Measurements from ENCODE around the gene TNFSF12.

TNFSF12 gene

DNA sequence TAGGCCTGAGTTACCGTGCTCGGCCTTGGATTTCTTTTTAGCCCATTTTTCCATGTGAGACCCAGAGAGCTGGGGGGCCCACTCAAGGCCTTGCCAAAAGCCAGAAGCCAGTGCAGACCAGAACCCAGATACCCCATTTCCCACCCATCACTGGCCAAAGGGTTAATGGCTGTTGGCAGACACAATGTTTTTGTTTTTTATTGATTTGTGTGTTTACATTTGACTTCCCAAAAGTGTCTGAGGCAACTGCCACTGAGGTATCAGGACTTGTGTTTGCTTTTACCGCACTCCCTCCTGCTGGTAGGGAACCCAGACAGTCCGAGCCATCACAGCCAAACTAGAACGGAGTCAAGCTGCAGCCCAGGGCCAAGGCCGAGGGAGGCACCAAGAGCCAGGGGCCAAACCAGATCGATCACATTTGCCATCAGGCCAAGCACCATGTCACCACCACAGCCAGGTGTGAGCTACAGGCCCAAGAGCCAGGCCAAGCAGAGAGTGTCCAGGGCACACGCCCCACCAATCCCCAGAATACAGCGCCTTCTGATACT lies 7.7 kb upstream of the TNFSF12 start:
- no peak for DNase-seq (ENCODE audit: low read depth, low spot score)

DNA sequence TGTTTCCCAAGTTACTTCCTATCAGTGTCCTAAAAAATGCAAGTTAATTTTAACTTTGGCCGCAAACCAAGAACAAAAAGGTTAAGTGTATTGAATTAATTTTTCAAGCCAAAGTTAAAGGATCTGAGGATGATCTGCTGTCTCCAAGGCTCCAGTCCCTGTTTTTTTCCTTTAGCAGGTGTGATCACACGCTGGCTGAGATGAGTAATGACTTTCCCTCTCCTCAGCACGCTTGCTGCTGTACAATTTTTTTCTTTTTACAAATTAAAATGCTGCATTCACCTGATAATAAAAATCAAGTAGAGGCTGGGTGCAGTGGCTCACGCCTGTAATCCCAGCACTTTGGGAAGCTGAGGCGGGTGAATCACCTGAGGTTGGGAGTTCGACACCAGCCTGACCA lies 3.9 kb upstream of the TNFSF12 start:
- no peak for DNase-seq (ENCODE audit: low read depth, low spot score)

DNA sequence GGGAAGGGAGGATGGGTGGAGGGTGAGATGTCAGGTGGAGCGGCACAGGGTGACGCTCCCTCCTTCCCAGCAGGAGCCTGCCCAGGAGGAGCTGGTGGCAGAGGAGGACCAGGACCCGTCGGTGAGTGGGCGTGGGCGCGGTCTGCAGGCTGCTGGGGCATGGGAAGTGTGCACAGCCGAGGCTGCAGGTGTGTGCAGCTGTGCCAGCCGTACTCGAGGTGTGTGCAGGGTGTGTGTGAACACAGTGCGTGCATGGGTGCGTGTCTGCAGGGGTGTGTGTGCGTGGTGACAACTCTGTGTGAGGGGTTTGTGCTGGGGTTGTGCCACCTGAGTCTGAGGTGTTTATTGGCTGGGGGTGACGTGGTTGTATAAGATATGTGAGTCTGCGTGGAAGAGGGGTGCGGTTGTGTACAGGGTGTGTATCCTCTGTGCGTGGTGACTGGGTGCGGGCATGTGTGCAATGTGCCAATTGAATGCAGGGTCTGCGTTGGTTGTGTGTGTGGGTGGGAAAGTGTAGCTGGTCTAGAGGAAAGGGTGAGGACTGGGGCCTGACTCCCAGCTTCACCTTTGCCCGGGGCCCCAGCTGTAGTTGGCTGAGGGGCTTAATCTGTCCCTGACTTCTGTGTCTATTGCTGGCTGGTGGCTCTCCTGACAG lies 670 bp downstream of the TNFSF12 start:
- DNase-seq (ENCODE audit: low read depth, low spot score) = no peak

DNA sequence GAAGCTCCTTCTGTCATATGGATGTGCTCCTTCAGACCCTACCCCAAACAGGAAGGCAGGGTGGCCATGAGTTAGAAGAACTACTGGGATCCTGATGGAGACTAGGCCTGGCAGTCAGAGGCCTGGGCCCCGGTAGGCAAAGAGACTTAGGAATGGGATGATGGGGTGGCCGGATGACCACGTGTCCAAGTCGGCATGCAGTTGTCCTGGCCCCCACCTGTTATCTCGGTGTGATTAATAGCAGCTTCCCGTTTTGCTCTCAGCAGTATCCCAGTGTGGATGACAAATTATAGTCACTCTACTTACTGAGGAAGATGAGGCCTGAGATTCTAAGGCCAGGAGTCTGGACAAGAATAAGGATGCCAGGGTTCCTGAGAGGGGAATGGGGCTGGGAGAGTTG lies 1.5 kb downstream of the TNFSF12 start:
- no peak for DNase-seq (ENCODE audit: low read depth, low spot score)

DNA sequence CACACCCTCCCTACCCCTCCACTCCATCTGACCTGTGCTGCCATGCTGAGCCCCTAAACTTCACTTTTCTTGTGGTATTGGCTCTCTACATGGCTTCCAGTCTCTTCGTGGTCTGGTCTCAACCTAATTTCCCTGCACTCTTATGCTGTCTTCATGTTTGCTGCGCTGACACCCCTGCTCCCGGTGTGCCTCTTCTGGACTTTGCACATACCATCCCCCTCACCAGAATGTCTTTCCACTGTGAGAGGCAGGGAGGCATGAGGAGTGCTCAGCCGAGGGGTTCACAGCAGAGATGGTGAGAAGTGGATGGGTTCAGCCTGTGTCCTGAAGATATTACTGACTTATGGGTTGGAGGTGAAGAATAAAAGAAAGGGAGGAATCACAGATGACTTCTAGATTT lies 2.5 kb downstream of the TNFSF12 start:
- DNase-seq (ENCODE audit: low read depth, low spot score) = no peak

DNA sequence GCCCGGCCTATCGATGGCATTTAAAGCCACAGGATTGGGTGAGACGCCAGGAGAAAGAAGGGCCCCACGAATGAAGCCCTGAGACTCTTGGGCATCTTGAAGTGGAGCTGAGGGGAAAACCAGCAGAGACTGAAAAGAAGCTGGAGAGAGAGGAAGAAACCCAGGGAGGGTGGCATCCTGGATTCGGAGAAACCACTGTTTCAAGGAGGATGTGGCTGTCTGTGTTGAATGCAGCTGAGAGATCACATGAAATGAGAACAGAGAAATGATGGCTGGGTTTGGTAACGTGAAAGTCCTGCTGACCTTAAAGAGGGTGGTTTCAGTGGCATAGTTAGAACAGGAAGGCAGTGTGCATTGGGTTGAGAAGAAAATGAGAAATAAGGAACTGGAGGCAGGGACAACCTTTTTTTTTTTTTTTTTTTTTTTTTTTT lies 3.8 kb downstream of the TNFSF12 start:
- no peak for DNase-seq (ENCODE audit: low read depth, low spot score)

DNA sequence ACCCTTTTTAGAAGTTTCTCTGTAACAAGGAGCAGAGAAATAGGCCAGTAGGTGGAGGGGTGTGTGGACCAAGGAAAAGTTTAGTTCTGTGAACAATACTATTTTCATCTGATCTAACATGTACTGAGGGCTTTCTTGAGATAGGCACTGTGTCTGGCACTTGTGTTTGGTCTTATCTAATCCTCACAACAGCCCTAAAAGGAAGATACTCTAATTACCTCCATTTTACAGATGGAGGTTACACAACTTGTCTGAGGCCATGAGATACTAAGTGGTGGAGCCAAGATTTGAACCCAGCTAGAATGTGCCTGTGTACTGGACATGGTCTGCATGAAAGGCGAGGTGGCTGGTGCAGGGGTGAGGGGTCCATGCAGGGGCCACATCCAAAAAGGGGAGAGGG lies 4.5 kb downstream of the TNFSF12 start:
- DNase-seq (ENCODE audit: low read depth, low spot score) = no peak

DNA sequence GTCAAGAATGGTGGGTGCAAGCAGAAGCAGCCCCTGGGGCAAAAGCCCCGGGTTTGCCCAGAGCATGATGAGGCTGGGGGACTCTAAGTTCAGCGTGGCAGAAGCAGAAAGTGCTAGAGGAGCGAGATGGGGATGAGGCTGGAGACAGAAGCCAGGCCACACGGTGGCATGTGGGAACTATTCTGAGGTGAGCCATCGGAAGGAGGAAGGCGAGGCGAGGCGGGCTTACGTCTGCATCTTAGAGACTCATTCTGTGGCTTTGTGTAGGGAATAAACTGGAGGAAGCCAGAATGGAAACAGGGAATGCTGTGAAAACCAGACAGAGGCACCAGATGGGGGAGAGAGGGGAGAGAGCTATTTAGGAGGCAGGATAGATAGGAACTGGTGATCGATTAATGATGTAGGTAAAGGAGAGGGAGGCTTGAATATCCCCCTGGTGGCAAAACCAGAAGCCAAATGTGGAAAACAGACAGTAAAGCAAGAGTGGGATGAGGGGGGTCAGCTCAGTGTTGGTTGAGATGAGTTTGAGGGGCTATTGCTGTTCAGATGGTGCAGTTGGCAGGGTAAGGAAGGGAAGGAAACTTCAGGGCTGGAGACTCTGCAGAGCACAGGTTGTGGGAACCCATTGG lies 6.6 kb downstream of the TNFSF12 start:
- DNase-seq (ENCODE audit: low read depth, low spot score) = no peak

DNA sequence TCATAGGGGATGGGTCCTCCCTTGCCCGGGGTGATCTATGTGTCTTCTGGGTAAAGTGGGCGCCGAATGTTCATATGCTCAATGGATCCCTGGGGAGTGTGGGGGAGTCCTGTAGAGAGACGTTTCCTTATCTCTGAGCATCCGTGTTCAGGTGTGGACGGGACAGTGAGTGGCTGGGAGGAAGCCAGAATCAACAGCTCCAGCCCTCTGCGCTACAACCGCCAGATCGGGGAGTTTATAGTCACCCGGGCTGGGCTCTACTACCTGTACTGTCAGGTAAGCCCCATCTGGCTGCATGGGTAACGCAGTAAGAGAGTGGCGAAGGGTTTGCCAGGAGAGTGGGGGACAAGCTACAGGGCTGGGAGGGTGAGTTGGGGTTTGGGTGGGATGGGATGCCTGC lies 7.8 kb downstream of the TNFSF12 start:
- DNase-seq (ENCODE audit: low read depth, low spot score) = no peak

DNA sequence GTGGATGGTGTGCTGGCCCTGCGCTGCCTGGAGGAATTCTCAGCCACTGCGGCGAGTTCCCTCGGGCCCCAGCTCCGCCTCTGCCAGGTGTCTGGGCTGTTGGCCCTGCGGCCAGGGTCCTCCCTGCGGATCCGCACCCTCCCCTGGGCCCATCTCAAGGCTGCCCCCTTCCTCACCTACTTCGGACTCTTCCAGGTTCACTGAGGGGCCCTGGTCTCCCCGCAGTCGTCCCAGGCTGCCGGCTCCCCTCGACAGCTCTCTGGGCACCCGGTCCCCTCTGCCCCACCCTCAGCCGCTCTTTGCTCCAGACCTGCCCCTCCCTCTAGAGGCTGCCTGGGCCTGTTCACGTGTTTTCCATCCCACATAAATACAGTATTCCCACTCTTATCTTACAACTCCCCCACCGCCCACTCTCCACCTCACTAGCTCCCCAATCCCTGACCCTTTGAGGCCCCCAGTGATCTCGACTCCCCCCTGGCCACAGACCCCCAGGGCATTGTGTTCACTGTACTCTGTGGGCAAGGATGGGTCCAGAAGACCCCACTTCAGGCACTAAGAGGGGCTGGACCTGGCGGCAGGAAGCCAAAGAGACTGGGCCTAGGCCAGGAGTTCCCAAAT lies 8.4 kb downstream of the TNFSF12 start:
- peak; percentile 47 for DNase-seq (ENCODE audit: low read depth, low spot score)

DNA sequence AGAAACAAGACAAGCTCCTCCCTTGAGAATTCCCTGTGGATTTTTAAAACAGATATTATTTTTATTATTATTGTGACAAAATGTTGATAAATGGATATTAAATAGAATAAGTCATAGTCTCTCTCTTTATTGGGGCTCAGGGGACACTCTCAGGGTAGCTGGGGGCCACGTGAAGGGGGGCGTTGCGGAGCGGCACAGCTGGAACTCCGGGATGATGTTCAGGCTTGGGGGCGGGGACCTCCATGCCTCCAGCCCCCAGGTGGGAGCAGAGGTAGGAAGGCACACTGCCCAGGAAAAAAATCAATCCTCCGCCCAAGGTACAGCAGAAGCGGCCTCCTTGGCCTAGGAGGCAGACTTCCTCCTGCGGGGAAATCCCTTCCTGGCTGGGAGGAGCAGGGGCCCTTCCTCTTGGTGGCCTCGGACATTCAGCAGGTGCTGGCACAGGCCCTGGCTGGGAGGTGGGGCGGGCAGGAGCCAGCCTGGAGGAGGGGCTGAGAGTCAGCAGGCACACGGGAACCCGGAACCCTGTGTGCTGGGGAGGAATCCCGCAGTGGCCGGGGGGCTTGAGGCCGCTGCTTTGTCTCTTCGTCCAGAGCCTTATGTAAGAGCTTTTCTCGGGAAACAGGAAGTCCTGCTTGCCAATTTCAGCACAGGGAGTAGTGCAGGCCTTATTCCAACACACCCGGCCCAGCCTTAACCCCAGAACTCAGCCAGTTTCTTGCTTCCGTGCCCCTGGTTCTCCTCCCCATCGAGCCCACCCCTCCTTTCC lies 9.1 kb downstream of the TNFSF12 start:
- peak; percentile 90 for DNase-seq (ENCODE audit: low read depth, low spot score)

DNA sequence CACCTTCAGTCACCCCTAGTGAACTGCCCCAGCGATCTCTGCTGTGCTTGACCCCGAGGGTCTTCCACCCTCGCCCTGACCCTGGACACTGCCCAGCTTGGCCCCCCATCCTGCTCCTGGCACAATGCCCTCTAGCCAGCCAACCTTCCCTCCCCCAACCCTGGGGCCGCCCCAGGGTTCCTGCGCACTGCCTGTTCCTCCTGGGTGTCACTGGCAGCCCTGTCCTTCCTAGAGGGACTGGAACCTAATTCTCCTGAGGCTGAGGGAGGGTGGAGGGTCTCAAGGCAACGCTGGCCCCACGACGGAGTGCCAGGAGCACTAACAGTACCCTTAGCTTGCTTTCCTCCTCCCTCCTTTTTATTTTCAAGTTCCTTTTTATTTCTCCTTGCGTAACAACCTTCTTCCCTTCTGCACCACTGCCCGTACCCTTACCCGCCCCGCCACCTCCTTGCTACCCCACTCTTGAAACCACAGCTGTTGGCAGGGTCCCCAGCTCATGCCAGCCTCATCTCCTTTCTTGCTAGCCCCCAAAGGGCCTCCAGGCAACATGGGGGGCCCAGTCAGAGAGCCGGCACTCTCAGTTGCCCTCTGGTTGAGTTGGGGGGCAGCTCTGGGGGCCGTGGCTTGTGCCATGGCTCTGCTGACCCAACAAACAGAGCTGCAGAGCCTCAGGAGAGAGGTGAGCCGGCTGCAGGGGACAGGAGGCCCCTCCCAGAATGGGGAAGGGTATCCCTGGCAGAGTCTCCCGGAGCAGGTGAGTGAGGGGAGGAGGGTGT lies 9.9 kb downstream of the TNFSF12 start, which contains the start of gene TNFSF13:
Gene TNFSF13, plus strand, starts transcription at position 207 of the 776 bp plus-strand sequence. Its CDS starts 290 bp downstream, at position 497.
- DNase-seq (ENCODE audit: low read depth, low spot score) = no peak

DNA sequence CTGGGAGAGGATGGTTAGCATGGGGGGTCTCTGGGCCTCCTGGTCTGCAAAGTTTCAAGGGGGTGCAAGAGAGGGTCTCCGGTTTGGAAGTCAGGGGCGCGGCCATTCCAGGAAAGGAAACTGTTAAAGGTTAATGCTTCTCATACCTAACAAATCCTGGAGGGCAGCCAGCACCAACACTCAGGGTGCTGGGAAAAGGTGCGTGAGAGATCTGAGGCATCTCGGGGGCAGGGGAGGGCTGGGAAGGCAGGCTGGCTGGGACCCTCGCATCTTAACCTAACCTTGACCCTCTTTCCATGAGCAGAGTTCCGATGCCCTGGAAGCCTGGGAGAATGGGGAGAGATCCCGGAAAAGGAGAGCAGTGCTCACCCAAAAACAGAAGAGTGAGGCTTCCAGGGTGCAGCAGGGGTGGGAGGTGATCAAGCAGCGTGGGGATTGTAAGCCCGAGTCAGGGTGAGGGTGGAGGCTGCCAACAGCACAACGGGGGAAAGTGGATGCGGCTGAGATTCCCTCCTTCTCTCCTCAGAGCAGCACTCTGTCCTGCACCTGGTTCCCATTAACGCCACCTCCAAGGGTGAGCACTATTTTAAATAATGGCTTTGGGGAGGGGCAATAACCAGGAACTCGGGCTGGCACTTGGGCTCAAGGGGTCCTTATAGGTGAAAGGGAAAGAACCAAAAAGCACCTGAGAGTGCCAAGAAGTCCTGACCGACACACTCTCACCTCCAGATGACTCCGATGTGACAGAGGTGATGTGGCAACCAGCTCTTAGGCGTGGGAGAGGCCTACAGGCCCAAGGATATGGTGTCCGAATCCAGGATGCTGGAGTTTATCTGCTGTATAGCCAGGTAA lies 10.7 kb downstream of the TNFSF12 start:
- no peak for DNase-seq (ENCODE audit: low read depth, low spot score)

DNA sequence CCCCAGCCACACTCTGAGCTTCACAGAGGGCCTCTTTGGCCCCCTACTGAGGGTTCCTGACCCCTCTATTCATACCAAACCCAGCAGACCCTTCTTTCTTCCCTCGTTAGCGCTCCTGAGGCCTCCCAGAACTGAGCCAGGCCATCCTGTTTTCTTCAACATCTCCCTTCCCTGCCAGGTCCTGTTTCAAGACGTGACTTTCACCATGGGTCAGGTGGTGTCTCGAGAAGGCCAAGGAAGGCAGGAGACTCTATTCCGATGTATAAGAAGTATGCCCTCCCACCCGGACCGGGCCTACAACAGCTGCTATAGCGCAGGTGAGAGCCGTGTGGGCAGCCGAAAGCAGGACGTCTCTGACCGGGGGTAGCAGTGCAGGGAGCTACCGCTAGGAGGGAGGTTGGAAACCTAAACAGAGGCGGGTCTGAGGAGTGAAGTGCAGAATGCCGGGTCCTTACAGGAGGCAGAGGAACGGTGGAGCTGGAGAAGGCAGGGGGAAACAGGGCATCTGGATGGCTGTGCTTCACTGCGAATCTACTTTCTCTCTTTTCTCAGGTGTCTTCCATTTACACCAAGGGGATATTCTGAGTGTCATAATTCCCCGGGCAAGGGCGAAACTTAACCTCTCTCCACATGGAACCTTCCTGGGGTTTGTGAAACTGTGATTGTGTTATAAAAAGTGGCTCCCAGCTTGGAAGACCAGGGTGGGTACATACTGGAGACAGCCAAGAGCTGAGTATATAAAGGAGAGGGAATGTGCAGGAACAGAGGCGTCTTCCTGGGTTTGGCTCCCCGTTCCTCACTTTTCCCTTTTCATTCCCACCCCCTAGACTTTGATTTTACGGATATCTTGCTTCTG lies 11.5 kb downstream of the TNFSF12 start:
- DNase-seq (ENCODE audit: low read depth, low spot score) = peak; percentile 89

DNA sequence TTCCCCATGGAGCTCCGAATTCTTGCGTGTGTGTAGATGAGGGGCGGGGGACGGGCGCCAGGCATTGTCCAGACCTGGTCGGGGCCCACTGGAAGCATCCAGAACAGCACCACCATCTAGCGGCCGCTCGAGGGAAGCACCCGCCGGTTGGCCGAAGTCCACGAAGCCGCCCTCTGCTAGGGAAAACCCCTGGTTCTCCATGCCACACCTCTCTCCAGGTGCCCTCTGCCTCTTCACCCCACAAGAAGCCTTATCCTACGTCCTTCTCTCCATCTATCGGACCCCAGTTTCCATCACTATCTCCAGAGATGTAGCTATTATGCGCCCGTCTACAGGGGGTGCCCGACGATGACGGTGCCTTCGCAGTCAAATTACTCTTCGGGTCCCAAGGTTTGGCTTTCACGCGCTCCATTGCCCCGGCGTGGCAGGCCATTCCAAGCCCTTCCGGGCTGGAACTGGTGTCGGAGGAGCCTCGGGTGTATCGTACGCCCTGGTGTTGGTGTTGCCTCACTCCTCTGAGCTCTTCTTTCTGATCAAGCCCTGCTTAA lies 12.2 kb downstream of the TNFSF12 start:
- DNase-seq (ENCODE audit: low read depth, low spot score) = peak; percentile 95

DNA sequence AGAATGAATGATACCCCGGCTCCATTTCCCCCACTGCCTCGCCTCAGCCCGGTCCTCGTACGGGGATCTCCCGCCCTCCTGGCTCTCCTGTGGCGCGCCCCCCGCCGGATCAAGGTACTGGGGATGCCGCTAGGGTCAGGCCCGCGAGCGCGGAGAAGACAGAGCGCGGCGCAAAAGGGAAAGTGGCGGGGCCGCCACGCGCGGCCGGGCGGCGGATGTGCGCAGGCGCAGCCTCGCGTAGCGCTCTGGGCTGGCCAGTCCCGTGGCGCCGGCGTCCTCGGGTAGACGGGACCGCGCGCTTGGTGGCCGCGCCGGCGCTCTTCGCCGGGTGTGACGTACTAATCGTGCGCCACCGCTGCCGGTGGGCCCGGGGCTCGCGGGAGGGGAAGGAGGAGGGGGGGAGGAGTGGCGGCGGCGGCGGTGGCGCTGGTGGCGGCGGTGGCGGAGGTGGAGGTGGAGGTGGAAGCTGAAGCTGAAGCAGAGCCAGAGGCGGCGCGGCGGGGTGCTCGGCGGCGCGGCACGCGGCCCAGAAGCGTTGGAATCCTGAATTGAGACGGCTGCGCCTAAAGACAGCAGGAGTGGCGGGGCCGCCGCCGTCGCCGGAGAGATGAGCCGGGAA lies 12.8 kb downstream of the TNFSF12 start, which contains the start of gene SENP3:
Gene SENP3, plus strand, starts transcription at position 331 of the 619 bp plus-strand sequence. CDS start 1,158 bp downstream, outside the sequence.
- peak; percentile 91 for DNase-seq (ENCODE audit: low read depth, low spot score)

DNA sequence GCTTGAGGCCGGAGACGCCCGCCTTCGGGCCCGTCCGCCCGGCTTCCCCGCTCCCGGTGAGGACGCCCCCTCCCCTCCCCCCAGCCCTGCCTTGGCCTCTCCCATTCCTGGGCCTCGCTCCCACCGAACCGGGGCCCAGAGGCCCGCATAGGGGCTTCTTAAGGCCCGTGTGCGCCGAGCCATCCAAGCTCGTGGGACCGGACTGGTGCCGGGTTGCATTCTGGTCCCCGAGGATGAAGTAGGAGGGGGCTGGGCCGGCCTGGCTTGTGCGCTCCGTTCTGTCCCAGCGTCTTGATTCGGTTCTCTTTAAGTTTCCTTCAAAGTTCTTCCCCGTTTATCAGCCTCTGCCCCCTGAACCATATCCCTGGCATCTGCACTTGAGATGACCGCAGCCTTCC lies 13.3 kb downstream of the TNFSF12 start:
- no peak for DNase-seq (ENCODE audit: low read depth, low spot score)

DNA sequence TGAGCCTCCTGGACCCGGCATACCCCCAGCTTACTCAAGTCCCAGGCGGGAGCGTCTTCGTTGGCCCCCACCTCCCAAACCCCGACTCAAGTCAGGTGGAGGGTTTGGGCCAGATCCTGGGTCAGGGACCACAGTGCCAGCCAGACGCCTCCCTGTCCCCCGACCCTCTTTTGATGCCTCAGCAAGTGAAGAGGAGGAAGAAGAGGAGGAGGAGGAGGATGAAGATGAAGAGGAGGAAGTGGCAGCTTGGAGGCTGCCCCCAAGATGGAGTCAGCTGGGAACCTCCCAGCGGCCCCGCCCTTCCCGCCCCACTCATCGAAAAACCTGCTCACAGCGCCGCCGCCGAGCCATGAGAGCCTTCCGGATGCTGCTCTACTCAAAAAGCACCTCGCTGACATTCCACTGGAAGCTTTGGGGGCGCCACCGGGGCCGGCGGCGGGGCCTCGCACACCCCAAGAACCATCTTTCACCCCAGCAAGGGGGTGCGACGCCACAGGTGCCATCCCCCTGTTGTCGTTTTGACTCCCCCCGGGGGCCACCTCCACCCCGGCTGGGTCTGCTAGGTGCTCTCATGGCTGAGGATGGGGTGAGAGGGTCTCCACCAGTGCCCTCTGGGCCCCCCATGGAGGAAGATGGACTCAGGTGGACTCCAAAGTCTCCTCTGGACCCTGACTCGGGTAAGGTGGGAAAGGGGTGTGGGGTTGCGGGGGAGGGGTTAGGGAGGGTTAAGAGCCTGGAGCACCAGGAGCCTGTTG lies 14.4 kb downstream of the TNFSF12 start:
- DNase-seq (ENCODE audit: low read depth, low spot score) = no peak

Data from ELF-1 (cell line).